NCI-H2227 (cell line): ENCODE data around the gene C3orf18.

Experiments
- DNase-seq: peaks from one replicate; lab custom pipeline; 2025; ENCODE audit not compliant: unreplicated experiment; lab: John Stamatoyannopoulos, UW

C3orf18 gene

DNA sequence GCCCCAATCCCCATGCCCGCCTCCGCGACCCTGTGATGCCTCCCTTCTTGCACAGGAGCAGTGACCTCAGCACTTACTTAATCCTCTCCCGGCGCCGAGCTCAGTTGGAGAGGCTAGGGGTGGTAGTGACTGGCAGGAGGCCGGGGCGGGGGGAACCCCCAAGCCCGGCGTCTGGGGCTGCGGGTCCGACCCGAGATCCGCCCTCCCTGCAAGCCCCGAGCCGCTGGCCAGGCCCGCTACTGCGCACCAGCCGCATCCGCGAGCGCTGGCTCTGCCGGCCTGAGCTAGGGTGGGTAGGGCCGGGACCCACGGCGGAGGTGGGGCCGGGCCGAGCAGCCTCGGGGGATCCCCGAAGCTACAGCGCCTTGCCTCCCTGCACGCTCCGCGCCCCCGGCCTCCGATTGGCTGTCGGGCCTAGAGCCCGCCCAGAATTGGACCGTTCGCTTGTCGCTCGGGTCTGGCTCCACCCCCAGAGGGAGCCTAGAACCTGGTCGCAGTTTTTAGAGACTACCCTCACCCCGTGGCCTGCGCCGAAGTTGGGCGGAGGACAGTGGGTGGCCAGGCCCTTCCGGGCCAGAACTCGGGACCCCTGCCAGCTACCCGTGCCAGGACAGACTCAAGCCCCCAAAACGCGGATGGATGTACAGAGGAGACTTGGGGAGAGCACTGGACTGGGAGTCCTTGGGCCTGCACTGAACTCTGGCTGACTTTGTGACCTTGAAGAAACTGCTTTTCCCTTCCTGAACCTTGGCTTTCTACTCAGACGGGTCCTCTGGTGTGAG is at the start of gene C3orf18:
TSS of gene C3orf18 (minus strand) at position 362 of the 782 bp plus-strand sequence. CDS start 2,048 bp downstream, outside the sequence.
- DNase-seq, result peak; percentile 85

DNA sequence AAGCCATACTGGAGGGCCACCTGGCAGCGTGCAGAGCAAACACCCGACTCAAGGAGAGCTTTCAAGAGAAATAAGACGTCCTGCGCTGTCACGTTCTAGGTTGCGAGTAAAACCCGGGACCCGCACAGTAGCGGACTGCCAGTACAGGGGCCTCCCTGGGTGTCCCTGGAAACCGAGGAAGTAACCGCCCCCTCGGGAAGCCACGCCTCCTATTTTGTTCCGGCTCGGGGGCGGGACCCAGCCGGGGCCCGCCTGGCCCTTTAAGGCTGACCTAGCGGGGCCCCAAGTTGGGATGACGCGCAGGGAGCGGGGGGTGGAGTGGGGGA is 49.2 kb upstream of the C3orf18 start:
- DNase-seq, result peak; percentile 88

DNA sequence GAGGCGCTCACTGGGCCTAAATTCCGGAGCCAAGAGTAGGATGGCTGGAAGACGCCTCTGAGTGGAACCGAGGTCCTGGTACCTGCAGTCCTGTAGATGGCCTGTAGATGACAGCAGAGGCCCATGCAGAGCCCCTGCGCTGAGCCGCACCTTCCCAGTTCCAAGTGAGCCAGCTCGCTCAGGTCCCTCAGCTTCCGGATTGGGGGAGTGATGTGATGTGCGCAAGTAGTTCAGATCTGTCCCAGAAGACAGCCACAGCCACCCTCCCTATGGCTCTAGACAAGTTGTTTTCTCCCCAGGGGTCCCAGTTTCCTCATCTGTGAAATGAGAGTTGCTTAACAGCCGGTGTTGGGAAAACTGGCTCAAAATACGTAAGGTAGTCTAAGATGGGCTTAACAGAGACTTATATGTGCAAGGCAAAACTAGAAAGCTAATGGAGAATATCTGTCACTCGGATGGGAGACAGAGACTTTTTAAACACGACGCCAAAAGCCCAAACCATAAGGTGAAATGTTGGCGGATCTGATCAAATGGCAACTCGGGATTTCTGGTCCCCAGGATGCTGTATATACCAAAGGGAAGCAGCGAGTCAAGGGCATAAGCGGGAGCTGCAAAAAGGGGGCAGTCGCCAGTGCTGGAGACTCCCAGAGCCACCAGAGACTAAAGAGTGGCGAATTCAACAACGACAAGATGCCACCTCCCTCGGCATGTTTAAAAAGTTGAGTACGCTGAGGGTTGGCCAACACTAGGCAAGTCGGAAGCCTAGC is 48.6 kb upstream of the C3orf18 start:
- DNase-seq, result peak; percentile 88

DNA sequence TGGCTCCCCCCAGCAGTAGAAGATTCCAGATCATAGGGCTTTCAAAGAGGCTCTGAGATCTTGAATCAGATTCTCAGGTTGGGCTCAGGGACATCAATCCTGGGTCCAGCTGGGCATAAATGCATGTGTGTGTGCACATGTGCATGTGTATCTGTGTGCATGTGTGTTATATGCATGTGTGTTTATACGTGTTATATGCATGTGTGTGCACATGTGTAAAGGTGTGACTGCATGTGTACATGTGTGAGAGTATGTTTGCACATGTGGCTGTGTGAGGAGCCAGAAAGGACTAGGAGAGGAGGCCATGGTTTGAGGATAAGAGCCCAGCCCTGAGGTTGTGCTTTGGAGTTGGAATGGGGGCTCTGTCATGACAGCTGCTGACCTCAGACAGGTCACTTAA is 47.6 kb upstream of the C3orf18 start:
- no peak for DNase-seq

DNA sequence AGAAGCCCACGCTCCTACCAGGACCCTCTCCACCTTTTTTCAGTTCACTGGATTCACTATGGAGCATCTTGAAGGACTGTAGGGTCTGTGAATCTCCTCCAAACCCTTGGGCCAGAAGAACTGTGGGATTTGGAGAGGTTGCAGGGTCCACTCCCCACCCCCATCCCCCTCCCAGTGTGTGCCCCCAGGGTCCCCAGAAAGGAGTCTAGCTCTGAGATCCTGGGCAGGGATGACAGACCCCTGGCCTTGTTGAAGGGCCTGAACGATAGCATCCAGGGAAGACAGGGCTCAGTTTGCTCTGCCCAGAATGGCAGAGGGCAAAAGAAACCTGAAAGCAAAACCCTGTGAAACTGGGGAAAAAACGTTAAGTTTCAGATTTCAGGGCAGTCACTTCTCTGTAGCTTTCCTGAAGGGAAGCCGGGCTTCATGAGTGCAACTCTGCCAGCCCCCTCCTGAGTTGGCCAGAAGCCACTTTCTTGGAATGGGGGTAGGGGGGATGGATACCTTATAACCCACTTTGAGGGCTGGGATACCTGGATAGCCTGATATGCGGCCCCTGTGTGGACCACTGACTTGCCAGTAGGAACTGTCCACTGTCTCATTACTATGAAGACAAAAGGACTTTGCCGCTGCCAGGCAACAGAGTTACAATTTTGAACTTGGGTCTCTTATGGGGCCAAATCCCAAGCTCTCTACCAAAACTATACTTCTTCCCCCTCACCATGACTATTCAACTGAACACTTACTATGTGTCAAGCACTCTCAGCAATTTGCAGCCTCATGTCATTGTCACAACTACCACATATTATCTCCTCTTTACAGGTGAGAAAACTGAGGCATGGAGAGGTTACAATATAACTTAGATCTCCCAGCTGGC is 45.7 kb upstream of the C3orf18 start:
- DNase-seq, result no peak

DNA sequence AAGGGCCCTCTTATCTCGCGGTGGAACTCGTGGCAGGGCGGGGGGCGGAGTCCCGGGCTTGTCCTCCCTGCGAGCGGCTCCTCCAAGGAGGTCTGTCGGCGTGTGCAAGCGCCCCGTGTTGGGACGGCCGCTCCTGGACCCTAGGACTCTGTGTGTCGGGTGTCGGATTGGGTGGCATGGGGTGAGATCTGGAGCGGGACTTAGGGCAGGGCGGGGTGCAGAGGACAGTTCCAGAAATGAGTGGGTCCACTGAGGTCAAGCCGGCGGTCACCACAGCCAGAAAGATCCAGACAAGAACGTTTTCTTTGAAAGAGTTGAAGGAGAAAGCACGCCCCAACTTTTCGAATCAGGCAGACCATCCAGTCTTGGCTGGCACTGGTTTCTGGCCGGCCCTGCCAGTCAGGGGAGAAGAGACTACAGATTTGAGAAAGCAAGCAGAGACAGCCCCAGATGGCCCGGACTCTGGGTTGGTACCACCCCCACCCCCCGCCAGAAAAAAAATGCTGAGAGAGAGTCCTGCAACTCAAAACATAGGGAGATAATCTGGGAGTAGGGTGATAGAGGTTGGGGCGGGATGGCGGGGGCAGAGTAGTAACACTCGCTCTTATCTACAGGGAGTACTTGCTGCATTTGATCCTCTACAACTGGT is 44.8 kb upstream of the C3orf18 start:
- DNase-seq, result no peak

DNA sequence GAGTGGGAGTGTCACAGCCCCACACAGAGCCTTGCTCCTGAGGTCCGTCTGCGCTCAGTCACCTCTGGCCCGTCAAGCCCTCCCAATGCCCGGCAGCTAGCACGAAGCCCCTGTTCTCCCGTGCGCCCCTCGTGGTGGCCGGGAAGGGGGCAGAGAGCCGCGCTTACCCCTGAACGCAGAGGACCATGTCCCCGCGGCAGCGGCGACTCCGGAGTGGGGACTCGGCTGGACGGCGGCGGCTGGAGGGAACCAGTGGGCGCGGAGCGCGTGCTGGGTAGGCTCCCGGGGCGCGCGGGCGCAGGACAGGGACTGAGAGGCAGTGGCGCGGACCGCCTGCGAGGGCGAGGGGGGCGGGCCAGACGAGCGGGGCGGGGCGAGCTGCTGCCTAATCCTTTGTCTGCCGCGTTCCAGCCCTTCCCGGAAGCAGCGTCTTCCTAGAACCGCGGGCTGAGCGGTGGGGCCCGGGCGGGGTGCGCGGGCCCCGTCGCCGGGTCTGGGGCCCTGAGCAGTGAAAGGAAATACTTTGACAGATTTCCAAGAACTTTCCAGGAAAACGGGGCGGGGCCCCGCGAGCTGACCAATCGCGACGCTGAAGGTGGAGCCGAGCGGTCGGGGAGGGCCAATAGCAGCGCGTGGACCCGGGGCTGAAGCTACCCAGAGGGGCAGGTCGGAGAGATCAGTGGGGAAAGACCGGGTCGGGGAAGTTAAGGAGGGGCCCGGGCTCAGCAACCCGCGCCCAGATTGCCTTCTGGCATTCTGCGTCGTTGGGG is 44.1 kb upstream of the C3orf18 start, which contains the start of gene CISH:
TSS of gene CISH (minus strand) at position 311 of the 770 bp plus-strand sequence. CDS start at position 187, 124 bp downstream.
- peak; percentile 85 for DNase-seq

DNA sequence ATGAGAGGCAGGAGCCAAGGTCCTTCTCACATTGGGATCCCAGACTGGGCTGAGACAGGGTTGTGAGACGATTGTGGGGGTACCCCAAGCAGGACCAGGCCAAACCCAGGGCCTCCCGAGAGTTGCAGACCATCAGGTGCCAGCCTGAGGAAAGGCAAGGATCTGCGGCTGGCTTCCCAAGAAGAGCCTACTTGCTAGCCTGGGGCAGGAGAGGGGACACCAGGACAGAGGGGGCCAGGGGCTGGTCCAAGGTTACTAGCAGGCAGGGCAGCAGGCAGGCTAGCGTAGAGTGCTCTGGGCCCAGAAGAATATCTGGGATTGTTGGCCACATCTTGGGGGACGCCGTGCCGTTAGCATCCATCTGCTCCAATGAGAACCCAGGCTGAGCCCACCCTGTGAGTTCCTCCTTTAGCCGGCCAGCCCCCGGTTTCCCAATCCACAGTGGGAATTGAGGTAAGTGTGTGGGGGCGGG is 43.5 kb upstream of the C3orf18 start:
- no peak for DNase-seq

DNA sequence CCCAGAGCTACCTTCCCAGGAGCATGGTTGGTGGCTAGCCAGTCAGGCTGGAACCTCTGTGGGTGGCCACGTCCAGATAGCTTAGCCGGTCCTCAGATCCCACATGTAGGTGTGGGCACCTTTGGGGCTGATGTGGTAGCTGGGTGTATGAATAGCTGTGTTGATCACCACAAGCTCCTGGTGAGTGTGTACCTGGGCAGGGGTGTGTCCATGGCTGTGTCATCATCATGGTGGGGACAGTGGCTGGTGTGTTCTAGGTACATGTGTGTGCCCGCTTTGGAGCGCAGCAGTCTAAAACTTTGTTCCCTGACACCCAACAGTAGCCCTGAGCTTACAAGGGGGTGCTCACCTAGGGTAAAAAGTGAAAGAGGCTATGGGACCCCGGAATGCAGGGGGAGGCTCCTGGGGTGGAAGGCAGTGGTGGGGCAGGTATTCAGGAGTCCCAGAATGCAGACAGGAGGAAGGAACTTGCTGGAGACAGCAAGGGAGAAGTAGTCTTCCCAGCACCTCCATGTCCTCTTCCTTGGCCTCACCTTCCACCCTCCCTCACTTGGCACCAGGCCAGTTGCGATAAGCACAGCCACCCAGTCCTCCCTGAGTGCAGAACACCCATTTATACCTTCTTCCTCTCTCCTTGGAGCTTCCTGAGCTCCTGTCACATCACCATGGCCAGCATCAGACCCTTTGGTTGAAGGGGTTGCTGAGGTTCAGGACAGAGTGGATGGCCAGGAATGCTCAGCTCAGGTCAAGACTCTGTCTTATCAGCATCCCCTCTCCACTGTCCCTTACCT is 42.8 kb upstream of the C3orf18 start:
- no peak for DNase-seq

DNA sequence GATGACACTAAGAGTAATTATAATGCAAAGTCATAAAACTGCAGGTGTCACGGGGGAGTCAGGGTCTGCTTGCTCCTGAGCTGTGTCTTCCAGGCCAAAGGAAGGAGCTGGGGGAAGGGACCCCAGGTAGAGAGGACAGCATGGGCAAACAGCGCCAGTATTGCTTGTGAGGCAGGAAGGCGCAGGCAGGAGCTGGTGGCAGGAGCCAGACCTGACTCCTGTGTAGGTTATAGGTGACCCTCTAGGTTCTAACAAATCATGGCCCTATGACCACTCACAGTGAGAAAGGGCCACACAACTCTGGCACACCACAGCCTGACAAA is 42.2 kb upstream of the C3orf18 start:
- no peak for DNase-seq

DNA sequence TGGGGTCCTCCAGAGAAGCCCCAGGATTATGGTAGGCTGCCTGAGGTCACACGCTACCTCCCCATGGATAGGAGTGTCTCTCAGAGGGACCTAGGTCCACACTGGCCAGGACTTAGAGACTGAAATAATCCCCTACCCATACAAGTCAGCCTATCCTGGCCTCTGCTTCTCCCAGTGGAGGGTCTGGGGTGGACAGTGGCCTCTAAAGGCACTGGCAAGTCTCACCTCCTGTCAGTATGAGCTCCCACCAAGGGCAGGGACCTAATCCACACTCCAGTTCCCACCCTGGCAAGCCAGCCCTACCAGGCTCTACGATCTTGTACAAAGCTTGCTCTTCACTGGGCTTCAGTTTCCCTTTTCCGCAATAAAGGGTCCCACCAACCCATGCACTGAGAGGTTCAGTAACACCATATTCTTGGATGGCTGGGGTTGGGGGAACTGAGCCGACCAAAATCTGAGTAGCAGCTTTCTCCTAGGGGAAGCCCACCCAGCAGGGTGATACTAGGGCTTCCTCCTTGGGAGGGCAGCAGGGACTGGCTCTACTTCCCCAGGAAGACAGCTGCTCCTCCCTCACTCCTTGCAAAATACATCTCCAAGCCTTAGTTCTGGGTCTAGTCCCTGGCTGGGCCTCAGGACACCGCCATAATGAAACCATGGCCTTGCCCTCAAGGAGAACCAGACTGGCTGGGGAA is 41.7 kb upstream of the C3orf18 start:
- DNase-seq, result no peak

DNA sequence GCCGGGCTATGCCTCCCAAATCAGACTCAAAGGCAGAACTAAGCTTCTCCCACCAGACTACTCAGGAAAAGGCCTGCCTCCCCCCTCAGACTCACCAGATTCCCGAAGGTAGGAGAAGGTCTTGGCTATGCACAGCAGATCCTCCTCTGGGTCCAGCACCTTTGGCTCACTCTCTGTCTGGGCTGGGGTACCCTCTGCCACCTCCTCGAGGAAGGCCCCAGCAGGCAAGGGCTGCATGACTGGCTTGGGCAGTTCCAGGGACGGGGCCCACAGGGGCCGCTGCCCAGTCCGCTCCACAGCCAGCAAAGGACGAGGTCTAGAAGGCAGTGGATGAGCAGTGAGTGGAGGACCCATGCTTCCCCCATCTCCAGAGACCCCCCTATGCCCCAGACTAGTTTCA is 40.7 kb upstream of the C3orf18 start:
- no peak for DNase-seq

DNA sequence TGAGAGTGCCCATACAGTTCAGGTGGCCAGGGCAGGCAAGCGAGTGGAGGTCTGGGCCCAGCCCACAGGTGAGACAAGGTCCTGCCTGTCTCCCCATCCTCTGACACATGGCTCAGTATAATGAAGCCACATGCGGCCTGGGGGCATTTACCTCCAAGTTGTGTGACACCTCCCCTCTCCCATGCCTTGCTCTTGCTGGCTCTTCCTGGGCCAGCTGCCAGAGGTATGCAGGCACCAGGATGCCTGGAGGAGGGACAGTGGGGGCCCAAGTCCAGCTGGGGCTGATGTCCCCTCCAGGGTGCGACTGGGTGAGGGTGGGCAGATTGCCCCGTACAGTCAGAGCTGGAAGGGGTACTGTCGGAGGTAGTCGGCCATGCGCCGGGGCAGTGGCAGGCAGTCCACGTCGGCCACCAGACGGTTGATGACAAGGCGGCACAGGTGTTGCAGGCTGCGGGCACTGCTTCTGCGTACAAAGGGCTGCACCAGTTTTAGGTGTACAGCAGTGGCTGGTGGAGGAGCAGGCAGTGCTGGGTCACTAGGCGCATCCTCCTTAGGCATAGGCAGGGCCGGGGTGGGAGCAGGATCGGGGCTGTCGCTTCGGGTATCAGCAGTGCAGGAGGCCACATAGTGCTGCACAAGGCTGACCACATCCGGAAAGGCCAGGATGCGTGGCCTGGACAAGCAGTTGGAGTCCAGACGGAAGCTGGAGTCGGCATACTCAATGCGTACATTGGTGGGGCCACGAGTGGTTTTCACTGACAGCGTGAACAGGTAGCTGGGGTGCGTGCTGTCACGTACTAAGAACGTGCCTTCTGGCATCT is 39.9 kb upstream of the C3orf18 start:
- no peak for DNase-seq

DNA sequence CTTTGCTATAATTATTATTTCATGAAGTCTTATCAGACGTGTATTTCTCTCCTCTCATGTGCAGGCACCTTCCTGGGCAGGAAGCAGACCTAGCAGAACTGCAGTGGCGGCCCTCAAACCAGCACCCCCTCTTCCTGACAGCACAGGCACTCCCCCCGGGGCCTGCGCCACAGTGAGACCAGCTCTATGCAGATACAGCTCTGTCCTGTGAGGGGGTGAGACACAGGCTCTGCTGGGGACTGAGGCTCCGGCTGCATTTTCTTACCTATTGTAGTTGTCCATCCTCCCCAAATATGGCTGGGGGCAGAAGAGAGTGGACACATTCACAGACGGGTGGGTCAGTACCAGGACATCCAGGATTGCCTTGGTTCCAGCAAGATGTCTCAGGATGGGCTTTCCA is 39.0 kb upstream of the C3orf18 start:
- DNase-seq, result no peak

DNA sequence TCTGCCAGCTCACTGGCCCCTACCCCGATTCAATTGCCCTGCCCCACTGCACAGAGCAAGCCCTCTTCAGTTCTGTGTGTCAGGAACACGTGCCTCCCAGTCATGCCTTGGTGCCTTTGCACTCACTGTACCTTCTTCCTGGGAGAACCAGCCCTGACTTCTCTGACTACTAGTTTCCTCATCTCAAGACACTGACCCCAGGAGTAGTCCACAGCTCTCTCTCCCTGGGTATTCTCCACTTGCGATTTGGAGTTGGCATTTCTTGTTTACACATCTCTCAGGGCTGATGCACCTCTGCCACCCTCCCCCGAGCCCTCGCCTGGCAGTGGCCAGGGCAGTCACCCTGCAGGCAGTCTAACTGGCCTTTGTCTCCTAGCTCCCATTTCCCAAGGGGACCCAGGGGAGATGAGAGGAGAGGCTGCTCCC is 38.4 kb upstream of the C3orf18 start:
- no peak for DNase-seq

DNA sequence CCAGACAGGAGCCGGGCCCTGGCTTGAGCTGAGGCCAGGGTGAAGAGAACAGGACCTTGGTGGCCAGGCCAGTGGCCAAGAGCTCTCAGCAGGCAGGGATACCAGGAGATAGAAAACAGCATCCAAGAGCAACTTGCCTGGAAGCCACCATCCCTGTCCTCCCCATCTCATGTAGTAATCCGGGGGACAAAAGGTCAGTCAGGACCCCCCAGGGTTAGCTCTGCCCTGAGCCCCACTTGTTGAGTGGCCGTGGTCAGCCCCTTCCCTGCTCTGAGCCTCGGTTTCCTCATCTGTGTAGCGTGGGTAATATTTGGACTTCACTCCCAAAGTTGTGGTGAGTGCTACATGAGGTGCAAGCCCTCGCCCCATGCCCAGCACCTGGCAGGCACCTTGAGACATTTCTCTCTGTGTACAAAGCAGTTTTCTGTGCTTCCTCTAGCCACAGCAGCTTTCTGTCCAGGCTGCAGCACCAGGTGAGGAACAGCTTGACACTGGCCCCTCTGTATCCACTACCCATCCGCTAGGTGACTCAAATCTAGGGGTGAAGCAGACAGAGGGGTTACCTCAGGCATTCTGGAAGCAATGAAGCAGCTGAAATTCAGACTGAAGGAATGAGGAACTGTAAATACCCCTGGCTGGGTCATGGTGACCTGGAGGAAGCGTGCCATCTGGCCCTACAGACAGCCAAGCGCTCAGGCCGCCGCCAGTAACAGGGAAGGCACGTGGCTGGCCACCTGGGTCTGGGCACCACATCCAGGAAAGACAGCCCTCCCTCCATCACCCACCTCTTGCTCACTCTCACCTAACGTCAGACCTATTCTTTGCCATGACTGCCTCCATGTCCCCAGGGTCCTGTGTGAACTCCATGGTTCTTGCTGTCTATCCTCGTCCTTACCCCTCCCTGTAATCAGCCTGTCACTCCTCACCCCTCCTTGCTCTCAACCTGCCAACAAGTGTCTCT is 37.4 kb upstream of the C3orf18 start:
- DNase-seq, result no peak

DNA sequence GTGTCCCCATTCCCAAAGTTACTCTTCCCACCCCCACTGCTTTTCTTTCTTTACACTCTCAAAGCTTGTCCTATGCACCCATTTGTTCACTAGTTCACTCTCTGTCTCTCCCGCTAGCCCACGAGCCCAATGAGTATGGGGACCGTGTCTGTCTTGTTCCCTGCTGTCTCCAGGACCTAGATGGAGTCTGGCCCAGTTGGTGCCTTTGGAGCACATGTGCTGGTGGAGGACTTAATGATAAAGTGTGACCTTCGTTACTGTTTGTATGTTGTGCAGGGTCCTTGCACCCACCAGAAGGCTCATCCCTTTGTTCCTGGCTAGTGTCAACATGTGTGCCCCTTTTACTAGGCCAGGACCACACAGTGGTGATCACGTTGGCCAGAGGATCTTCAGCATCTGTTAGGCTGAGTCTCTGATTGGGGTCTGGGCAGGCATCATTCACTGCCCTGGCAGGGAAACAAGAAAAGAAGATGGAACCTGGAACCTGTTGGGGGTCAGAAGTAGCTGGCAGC is 36.6 kb upstream of the C3orf18 start:
- DNase-seq, result no peak
